Stimulated activated naive CD8-positive, alpha-beta T cell treated with anti-CD3 and anti-CD28 coated beads, Interleukin-15, Interleukin-2, amounts not matched to agents 100 ng/mL and 50 ng/mL, for 24 hours (primary cell): Measurements from ENCODE around the gene OR13C5.
"Not testable (repeated sequence)": the region's sequence is repeated elsewhere in the genome, so short reads cannot be mapped to it uniquely, and the experiment has no call there.

Experiments used
- H3K27ac Mint-ChIP-seq: one replicate; pipeline ENCODE4 v1.8.0; 2021; ENCODE audit warnings: mild to moderate bottlenecking, mixed read lengths
- H3K27me3 Mint-ChIP-seq: one replicate; pipeline ENCODE4 v1.8.0; 2021; ENCODE audit warnings: mixed read lengths
- H3K36me3 Mint-ChIP-seq: one replicate; pipeline ENCODE4 v1.8.0; 2021; ENCODE audit warnings: low read depth, mixed read lengths
- H3K4me1 Mint-ChIP-seq: one replicate; pipeline ENCODE4 v1.8.0; 2021; ENCODE audit warnings: low read depth, mixed read lengths
- H3K4me3 Mint-ChIP-seq: one replicate; pipeline ENCODE4 v1.8.0; 2021; ENCODE audit warnings: mild to moderate bottlenecking, mixed read lengths
- H3K9me3 Mint-ChIP-seq: one replicate; pipeline ENCODE4 v1.8.0; 2021; ENCODE audit warnings: mixed read lengths

OR13C5 gene

GRCh38 chr9:104599313-104599712 is at the start of gene OR13C5:
OR13C5 (minus strand) TSS chr9:104599413; CDS start chr9:104599413, 0 bp downstream.
- not testable (repeated sequence) for H3K27me3 Mint-ChIP-seq, H3K27ac Mint-ChIP-seq, H3K4me1 Mint-ChIP-seq

GRCh38 chr9:104635456-104635855 is 36.2 kb upstream of the OR13C5 start:
- Mint-ChIP-seq H3K27ac (no peak overlapping the region), H3K9me3 (peaks cover 18% of the 10 kb centered on the region), H3K27me3 (no peaks in the 10 kb centered on the region), H3K4me1 (no peaks in the 10 kb centered on the region), H3K4me3 (no peak overlapping the region), H3K36me3 (peaks cover 2% of the 10 kb centered on the region)

More at GRCh38 chr9:104599313-104599712, at the start of gene OR13C5:
- not testable (repeated sequence) for H3K9me3 Mint-ChIP-seq, H3K4me3 Mint-ChIP-seq, H3K36me3 Mint-ChIP-seq

GRCh38 chr9:104633976-104634520 is 34.8 kb upstream of the OR13C5 start:
- no peaks in the 10 kb centered on the region for H3K4me1 Mint-ChIP-seq
- H3K4me3 Mint-ChIP-seq: no peak overlapping the region
- H3K27me3 Mint-ChIP-seq: no peaks in the 10 kb centered on the region
- H3K9me3 Mint-ChIP-seq: peaks cover 10% of the 10 kb centered on the region
- no peaks in the 10 kb centered on the region for H3K36me3 Mint-ChIP-seq
- no peak overlapping the region for H3K27ac Mint-ChIP-seq

- not testable (repeated sequence) for H3K4me1 Mint-ChIP-seq, H3K4me3 Mint-ChIP-seq, H3K27me3 Mint-ChIP-seq, H3K27ac Mint-ChIP-seq, H3K36me3 Mint-ChIP-seq
- H3K9me3 Mint-ChIP-seq: peaks cover 12% of the 10 kb centered on the region
These were observed 26.8 kb upstream of the OR13C5 start for GRCh38 chr9:104625964-104626363.

- Mint-ChIP-seq H3K9me3 (peaks cover 6% of the 10 kb centered on the region), H3K4me1 (no peaks in the 10 kb centered on the region), H3K4me3 (no peak within 1 kb of the TSS), H3K27ac (no peak within 1 kb of the TSS), H3K36me3 (no peaks in the 10 kb centered on the region), H3K27me3 (no peaks in the 10 kb centered on the region)
These were observed 18.9 kb upstream of the OR13C5 start, which contains the start of gene OR13C9 for GRCh38 chr9:104618104-104618503. OR13C9 (minus strand) TSS chr9:104618204; CDS start chr9:104618204, 0 bp downstream.

- no peak overlapping the region for H3K27ac Mint-ChIP-seq
- no peaks in the 10 kb centered on the region for H3K4me1 Mint-ChIP-seq
- no peaks in the 10 kb centered on the region for H3K36me3 Mint-ChIP-seq
- H3K9me3 Mint-ChIP-seq: peaks cover 4% of the 10 kb centered on the region
- H3K27me3 Mint-ChIP-seq: no peaks in the 10 kb centered on the region
- H3K4me3 Mint-ChIP-seq: no peak overlapping the region
These were observed 18.2 kb upstream of the OR13C5 start for GRCh38 chr9:104617418-104617817.

- H3K4me3 Mint-ChIP-seq: no peak overlapping the region
- no peaks in the 10 kb centered on the region for H3K27me3 Mint-ChIP-seq
- H3K27ac Mint-ChIP-seq: no peak overlapping the region
- no peaks in the 10 kb centered on the region for H3K4me1 Mint-ChIP-seq
- no peaks in the 10 kb centered on the region for H3K9me3 Mint-ChIP-seq
- H3K36me3 Mint-ChIP-seq: no peaks in the 10 kb centered on the region
These were observed 12.0 kb upstream of the OR13C5 start for GRCh38 chr9:104611213-104611612.

- H3K27ac Mint-ChIP-seq: no peak overlapping the region
- no peaks in the 10 kb centered on the region for H3K27me3 Mint-ChIP-seq
- H3K4me3 Mint-ChIP-seq: no peak overlapping the region
- no peaks in the 10 kb centered on the region for H3K36me3 Mint-ChIP-seq
- no peaks in the 10 kb centered on the region for H3K4me1 Mint-ChIP-seq
- no peaks in the 10 kb centered on the region for H3K9me3 Mint-ChIP-seq
These were observed 9.1 kb upstream of the OR13C5 start for GRCh38 chr9:104608336-104608735.

- Mint-ChIP-seq H3K36me3 (no peaks in the 10 kb centered on the region), H3K9me3 (no peaks in the 10 kb centered on the region), H3K27me3 (no peaks in the 10 kb centered on the region), H3K4me3 (no peak overlapping the region), H3K27ac (no peak overlapping the region), H3K4me1 (no peaks in the 10 kb centered on the region)
These were observed 6.9 kb upstream of the OR13C5 start for GRCh38 chr9:104606152-104606551.

GRCh38 chr9:104605527-104605926 is 6.3 kb upstream of the OR13C5 start, which contains the start of gene OR13C2:
OR13C2 (minus strand) TSS chr9:104605627; CDS start chr9:104605627, 0 bp downstream.
- not testable (repeated sequence) for H3K27me3 Mint-ChIP-seq, H3K4me3 Mint-ChIP-seq, H3K9me3 Mint-ChIP-seq, H3K36me3 Mint-ChIP-seq, H3K27ac Mint-ChIP-seq, H3K4me1 Mint-ChIP-seq

GRCh38 chr9:104604801-104605200 is 5.6 kb upstream of the OR13C5 start:
- H3K27me3 Mint-ChIP-seq: no peaks in the 10 kb centered on the region
- no peaks in the 10 kb centered on the region for H3K4me1 Mint-ChIP-seq
- no peak overlapping the region for H3K4me3 Mint-ChIP-seq
- H3K36me3 Mint-ChIP-seq: no peaks in the 10 kb centered on the region
- no peak overlapping the region for H3K27ac Mint-ChIP-seq
- no peaks in the 10 kb centered on the region for H3K9me3 Mint-ChIP-seq

GRCh38 chr9:104598749-104599148 is 464 bp downstream of the OR13C5 start:
- H3K4me1 Mint-ChIP-seq, H3K9me3 Mint-ChIP-seq, H3K27me3 Mint-ChIP-seq, H3K36me3 Mint-ChIP-seq, H3K27ac Mint-ChIP-seq, H3K4me3 Mint-ChIP-seq: not testable (repeated sequence)

GRCh38 chr9:104589626-104590025 is 9.6 kb downstream of the OR13C5 start:
- peaks cover 15% of the 10 kb centered on the region for H3K9me3 Mint-ChIP-seq
- no peaks in the 10 kb centered on the region for H3K4me1 Mint-ChIP-seq
- no peaks in the 10 kb centered on the region for H3K27me3 Mint-ChIP-seq
- no peaks in the 10 kb centered on the region for H3K36me3 Mint-ChIP-seq
- H3K27ac Mint-ChIP-seq: no peak overlapping the region
- H3K4me3 Mint-ChIP-seq: no peak overlapping the region

- Mint-ChIP-seq H3K4me3 (no peak overlapping the region), H3K4me1 (no peaks in the 10 kb centered on the region), H3K27ac (no peak overlapping the region), H3K9me3 (peaks cover 4% of the 10 kb centered on the region), H3K36me3 (no peaks in the 10 kb centered on the region), H3K27me3 (no peaks in the 10 kb centered on the region)
These were observed 12.6 kb downstream of the OR13C5 start for GRCh38 chr9:104586496-104587180.

- no peak overlapping the region for H3K4me3 Mint-ChIP-seq
- no peaks in the 10 kb centered on the region for H3K4me1 Mint-ChIP-seq
- H3K9me3 Mint-ChIP-seq: no peaks in the 10 kb centered on the region
- H3K27ac Mint-ChIP-seq: no peak overlapping the region
- H3K36me3 Mint-ChIP-seq: no peaks in the 10 kb centered on the region
- no peaks in the 10 kb centered on the region for H3K27me3 Mint-ChIP-seq
These were observed 18.7 kb downstream of the OR13C5 start for GRCh38 chr9:104580562-104580961.

GRCh38 chr9:104577263-104577662 is 21.9 kb downstream of the OR13C5 start:
- Mint-ChIP-seq H3K27me3 (no peaks in the 10 kb centered on the region), H3K4me1 (no peaks in the 10 kb centered on the region), H3K36me3 (no peaks in the 10 kb centered on the region), H3K4me3 (no peak overlapping the region), H3K27ac (no peak overlapping the region), H3K9me3 (peaks cover 13% of the 10 kb centered on the region)
